Neural cell (in vitro differentiated cells): ENCODE measurements around the gene ASIC2. TPM values are rescaled to one million over a fixed set of nuclear protein-coding genes. Genes with fewer than 3 reads are reported as not detected.

Experiments used
- H2AFZ ChIP-seq: fragments of 200-600, 300-800 bp; sonication (generic), shearing (Covaris generic); 2 replicates; pipeline ENCODE4 v1.6.0; 2014; ENCODE audit warnings: low read depth, mild to moderate bottlenecking, antibody characterized with exemption, low read length, moderate library complexity
- H3F3A ChIP-seq: fragments of 200-600 bp; shearing (Covaris generic); 2 replicates; pipeline ENCODE4 v1.6.1; 2016; ENCODE audit warnings: mild to moderate bottlenecking, moderate library complexity, mixed read lengths, antibody characterized with exemption, low read length; ENCODE audit not compliant: insufficient read depth, poor library complexity, severe bottlenecking
- H3K27ac ChIP-seq: fragments of 200-600, 300-800 bp; sonication (generic), shearing (Covaris generic); 2 replicates; pipeline ENCODE4 v1.5.1; 2014; ENCODE audit warnings: mild to moderate bottlenecking, low read length, moderate library complexity
- H3K27me3 ChIP-seq: fragments of 300-800, 200-600 bp; sonication (generic), shearing (Covaris generic); 2 replicates; pipeline ENCODE4 v1.6.0; 2014; ENCODE audit warnings: mild to moderate bottlenecking, low read depth, low read length, moderate library complexity; ENCODE audit not compliant: insufficient read depth
- H3K36me3 ChIP-seq: fragments of 300-800, 200-600 bp; sonication (generic), shearing (Covaris generic); 2 replicates; pipeline ENCODE4 v1.5.1; 2014; ENCODE audit warnings: mild to moderate bottlenecking, antibody characterized with exemption, low read length, moderate library complexity; ENCODE audit not compliant: insufficient read depth
- H3K4me2 ChIP-seq: fragments of 300-800, 200-600 bp; sonication (generic), shearing (Covaris generic); 2 replicates; pipeline ENCODE4 v1.6.0; 2014; ENCODE audit warnings: mild to moderate bottlenecking, low read length
- H3K4me3 ChIP-seq: fragments of 300-800, 200-600 bp; sonication (generic), shearing (Covaris generic); 2 replicates; pipeline ENCODE4 v1.5.1; 2014; ENCODE audit warnings: mild to moderate bottlenecking, low read length, moderate library complexity
- H3K79me2 ChIP-seq: fragments of 200-600 bp; shearing (Covaris generic); replicated peaks from 2 replicates; pipeline ENCODE4 v1.6.0; 2014; ENCODE audit warnings: mild to moderate bottlenecking, low read length, moderate library complexity; ENCODE audit not compliant: insufficient read depth
- H3K9ac ChIP-seq: fragments of 300-800, 200-600 bp; sonication (generic), shearing (Covaris generic); 2 replicates; pipeline ENCODE4 v1.6.1; 2016; ENCODE audit warnings: mild to moderate bottlenecking, low read length, mixed read lengths
- H3K9me2 ChIP-seq: fragments of 200-600 bp; shearing (Covaris generic); 2 replicates; pipeline ENCODE4 v1.6.1; 2016; ENCODE audit warnings: mild to moderate bottlenecking, low read length, mixed read lengths; ENCODE audit not compliant: insufficient read depth
- H3K9me3 ChIP-seq: fragments of 200-600, 300-800 bp; sonication (generic), shearing (Covaris generic); 2 replicates; pipeline ENCODE4 v1.6.1; 2016; ENCODE audit warnings: mild to moderate bottlenecking, mixed run types, low read length, moderate library complexity, mixed read lengths
- H4K20me1 ChIP-seq: fragments of 200-600 bp; shearing (Covaris generic); 2 replicates; pipeline ENCODE4 v1.6.1; 2016; ENCODE audit warnings: mild to moderate bottlenecking, mixed run types; ENCODE audit not compliant: insufficient read depth
- EP300 ChIP-seq: fragments of 450-650 bp; conservative IDR thresholded peaks from 2 replicates; pipeline ENCODE4 v1.6.1; 2014; ENCODE audit warnings: antibody characterized with exemption, mild to moderate bottlenecking, moderate library complexity; ENCODE audit not compliant: poor library complexity, severe bottlenecking
- EZH2 ChIP-seq: fragments of 200-600, 300-800 bp; shearing (Covaris generic), sonication (generic); IDR thresholded peaks from 2 replicates; pipeline ENCODE4 v1.6.1; 2014; ENCODE audit warnings: antibody characterized with exemption, low read length, borderline replicate concordance, mild to moderate bottlenecking; ENCODE audit not compliant: insufficient read depth, poor library complexity, severe bottlenecking
- MXI1 ChIP-seq: fragments of 450-650 bp; conservative IDR thresholded peaks from 2 replicates; pipeline ENCODE4 v1.6.1; 2014; ENCODE audit warnings: antibody characterized with exemption, mild to moderate bottlenecking; ENCODE audit not compliant: poor library complexity, severe bottlenecking
- POLR2AphosphoS5 ChIP-seq: IDR thresholded peaks from 2 replicates; pipeline ENCODE4 v1.6.1; 2012
- RAD21 ChIP-seq: fragments of 450-650 bp; conservative IDR thresholded peaks from 2 replicates; pipeline ENCODE4 v1.6.1; 2014; ENCODE audit warnings: antibody characterized with exemption, mild to moderate bottlenecking, moderate library complexity
- SMC3 ChIP-seq: fragments of 450-650 bp; conservative IDR thresholded peaks from 2 replicates; pipeline ENCODE4 v1.6.1; 2014; ENCODE audit warnings: antibody characterized with exemption, mild to moderate bottlenecking, moderate library complexity; ENCODE audit not compliant: poor library complexity
- TAF1 ChIP-seq: IDR thresholded peaks from 2 replicates; pipeline ENCODE4 v1.6.1; 2012; ENCODE audit warnings: low read depth
- polyA plus RNA-seq: library from polyadenylated mRNA; depleted of rRNA; stranded (reverse); fragments of >200 nt; gene quantifications from 2 replicates; pipeline ENCODE4 v1.2.3, GENCODE V29; 2014
- TF ChIP-seq, protein P1 (sequence below): IDR thresholded peaks from 2 replicates; pipeline ENCODE4 v1.6.1; 2012; ENCODE audit warnings: borderline replicate concordance
- TF ChIP-seq, protein P2 (sequence below): fragments of 450-650 bp; IDR thresholded peaks from 2 replicates; pipeline ENCODE4 v1.5.1; 2014; ENCODE audit warnings: antibody characterized with exemption, mild to moderate bottlenecking, moderate library complexity; ENCODE audit not compliant: poor library complexity, severe bottlenecking

The ASIC2 gene
- polyA plus RNA-seq, 1 donor from 2014 or later = 2.4 TPM

DNA sequence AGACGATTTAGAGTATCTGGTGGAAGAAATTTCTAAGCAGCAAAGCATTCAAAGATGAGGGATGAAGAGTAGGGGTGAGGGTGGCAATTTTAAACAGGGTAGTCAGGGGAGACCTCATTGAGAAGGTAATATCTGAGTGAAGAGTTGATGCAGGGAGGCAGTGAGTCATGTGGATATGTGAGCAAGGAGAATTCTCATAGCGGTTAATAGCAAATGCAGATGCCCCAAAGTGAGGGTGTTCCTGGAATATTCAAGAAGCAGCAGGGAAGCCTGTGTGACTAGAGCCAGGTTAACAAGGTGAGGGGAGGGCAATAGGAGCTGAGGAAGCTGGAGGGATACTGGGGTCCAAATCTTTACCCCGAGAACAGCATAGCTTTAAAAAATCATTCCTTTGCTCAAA is 187.2 kb downstream of the ASIC2 start:
- no peak overlapping the region for H2AFZ ChIP-seq

DNA sequence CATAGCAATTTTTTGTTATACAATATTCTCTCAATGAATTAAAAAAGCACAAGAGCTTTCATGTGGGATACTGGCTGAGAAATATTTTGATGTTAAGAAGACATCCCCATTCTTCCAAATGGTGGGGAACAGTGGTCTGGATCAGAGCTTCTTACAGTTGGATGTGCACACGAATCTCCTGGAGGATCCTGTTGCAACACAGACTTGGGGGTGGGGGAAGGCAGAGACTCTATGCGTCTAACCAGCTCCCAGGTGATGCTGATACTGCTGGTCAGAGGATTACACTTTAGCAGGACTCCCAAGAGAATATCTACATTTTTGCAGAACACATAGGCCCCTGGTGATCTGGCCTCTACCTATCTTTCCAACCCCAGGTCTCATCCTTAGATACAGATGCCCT is 193.2 kb downstream of the ASIC2 start:
- Histone ChIP-seq H3F3A (no peaks in the 10 kb centered on the region), H3K27ac (no peak overlapping the region), H3K27me3 (no peaks in the 10 kb centered on the region), H3K9me2 (no peaks in the 10 kb centered on the region), H2AFZ (no peak overlapping the region), H4K20me1 (no peaks in the 10 kb centered on the region), H3K79me2 (no peaks in the 10 kb centered on the region), H3K36me3 (no peaks in the 10 kb centered on the region), H3K4me3 (no peak overlapping the region), H3K9ac (no peak overlapping the region), H3K4me2 (no peak overlapping the region), H3K9me3 (no peaks in the 10 kb centered on the region)
- TF ChIP-seq MXI1 = no peak
- TF ChIP-seq, protein P1, sequence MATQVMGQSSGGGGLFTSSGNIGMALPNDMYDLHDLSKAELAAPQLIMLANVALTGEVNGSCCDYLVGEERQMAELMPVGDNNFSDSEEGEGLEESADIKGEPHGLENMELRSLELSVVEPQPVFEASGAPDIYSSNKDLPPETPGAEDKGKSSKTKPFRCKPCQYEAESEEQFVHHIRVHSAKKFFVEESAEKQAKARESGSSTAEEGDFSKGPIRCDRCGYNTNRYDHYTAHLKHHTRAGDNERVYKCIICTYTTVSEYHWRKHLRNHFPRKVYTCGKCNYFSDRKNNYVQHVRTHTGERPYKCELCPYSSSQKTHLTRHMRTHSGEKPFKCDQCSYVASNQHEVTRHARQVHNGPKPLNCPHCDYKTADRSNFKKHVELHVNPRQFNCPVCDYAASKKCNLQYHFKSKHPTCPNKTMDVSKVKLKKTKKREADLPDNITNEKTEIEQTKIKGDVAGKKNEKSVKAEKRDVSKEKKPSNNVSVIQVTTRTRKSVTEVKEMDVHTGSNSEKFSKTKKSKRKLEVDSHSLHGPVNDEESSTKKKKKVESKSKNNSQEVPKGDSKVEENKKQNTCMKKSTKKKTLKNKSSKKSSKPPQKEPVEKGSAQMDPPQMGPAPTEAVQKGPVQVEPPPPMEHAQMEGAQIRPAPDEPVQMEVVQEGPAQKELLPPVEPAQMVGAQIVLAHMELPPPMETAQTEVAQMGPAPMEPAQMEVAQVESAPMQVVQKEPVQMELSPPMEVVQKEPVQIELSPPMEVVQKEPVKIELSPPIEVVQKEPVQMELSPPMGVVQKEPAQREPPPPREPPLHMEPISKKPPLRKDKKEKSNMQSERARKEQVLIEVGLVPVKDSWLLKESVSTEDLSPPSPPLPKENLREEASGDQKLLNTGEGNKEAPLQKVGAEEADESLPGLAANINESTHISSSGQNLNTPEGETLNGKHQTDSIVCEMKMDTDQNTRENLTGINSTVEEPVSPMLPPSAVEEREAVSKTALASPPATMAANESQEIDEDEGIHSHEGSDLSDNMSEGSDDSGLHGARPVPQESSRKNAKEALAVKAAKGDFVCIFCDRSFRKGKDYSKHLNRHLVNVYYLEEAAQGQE = no peak

More for the DNA sequence above, 187.2 kb downstream of the ASIC2 start:
- H3K79me2 ChIP-seq = no peaks in the 10 kb centered on the region
- no peaks in the 10 kb centered on the region for H3F3A ChIP-seq
- H3K36me3 ChIP-seq = no peaks in the 10 kb centered on the region
- H3K9me2 ChIP-seq = no peaks in the 10 kb centered on the region
- H3K9me3 ChIP-seq = no peaks in the 10 kb centered on the region
- no peak overlapping the region for H3K4me2 ChIP-seq
- H3K9ac ChIP-seq = no peak overlapping the region
- H3K4me3 ChIP-seq = no peak overlapping the region
- no peak for TF ChIP-seq SMC3
- TF ChIP-seq, protein P2, sequence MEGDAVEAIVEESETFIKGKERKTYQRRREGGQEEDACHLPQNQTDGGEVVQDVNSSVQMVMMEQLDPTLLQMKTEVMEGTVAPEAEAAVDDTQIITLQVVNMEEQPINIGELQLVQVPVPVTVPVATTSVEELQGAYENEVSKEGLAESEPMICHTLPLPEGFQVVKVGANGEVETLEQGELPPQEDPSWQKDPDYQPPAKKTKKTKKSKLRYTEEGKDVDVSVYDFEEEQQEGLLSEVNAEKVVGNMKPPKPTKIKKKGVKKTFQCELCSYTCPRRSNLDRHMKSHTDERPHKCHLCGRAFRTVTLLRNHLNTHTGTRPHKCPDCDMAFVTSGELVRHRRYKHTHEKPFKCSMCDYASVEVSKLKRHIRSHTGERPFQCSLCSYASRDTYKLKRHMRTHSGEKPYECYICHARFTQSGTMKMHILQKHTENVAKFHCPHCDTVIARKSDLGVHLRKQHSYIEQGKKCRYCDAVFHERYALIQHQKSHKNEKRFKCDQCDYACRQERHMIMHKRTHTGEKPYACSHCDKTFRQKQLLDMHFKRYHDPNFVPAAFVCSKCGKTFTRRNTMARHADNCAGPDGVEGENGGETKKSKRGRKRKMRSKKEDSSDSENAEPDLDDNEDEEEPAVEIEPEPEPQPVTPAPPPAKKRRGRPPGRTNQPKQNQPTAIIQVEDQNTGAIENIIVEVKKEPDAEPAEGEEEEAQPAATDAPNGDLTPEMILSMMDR = no peak
- no peak for TF ChIP-seq TAF1
- no peak for TF ChIP-seq EZH2
- TF ChIP-seq POLR2AphosphoS5 = no peak
- no peak for TF ChIP-seq RAD21
- TF ChIP-seq, protein P1 = no peak
- no peak for TF ChIP-seq MXI1
- TF ChIP-seq EP300 = no peak
- no peaks in the 10 kb centered on the region for H3K27me3 ChIP-seq
- H4K20me1 ChIP-seq = no peaks in the 10 kb centered on the region
- no peak overlapping the region for H3K27ac ChIP-seq
